ENCODE measurements around the gene TRPT1. TPM values are rescaled to one million over a fixed set of nuclear protein-coding genes. Genes with fewer than 3 reads are reported as not detected.

TRPT1 gene
- total and polyA plus RNA-seq, 2 of the 4 experiments (the other 2 are of a cell fraction): 63.2 to 81.9 TPM

- peaks cover 8% of the 10 kb centered on the region; the same call in 1 of the 2 replicates for H4K20me1 ChIP-seq (ENCODE audit: insufficient read depth, low read length)
- ChIA-PET CTCF (interaction anchor here (2.0 kb wide), 1 partner anchor 95 kb away, joined by 7 read pairs; no protein-coding TSS in a partner anchor), POLR2A (ENCODE audit: unreplicated experiment) (interaction anchor here (1.1 kb wide), 1 partner anchor 8 kb away, joined by 3 read pairs; no protein-coding TSS in a partner anchor)
- H2AFZ ChIP-seq (replicated peaks; ENCODE audit: low read length, poor library complexity): peak within 1 kb of the TSS; percentile 94
- TF ChIP-seq CTCF (conservative IDR thresholded peaks at IDR 0.05; ENCODE audit: low read depth, low read length): no peak
- no peak for TF ChIP-seq CEBPB (IDR thresholded peaks at IDR 0.05; ENCODE audit: low read depth, low read length)
- no peak for TF ChIP-seq ELK1 (IDR thresholded peaks at IDR 0.05; ENCODE audit: borderline replicate concordance, low read depth, low read length)
- no peak for TF ChIP-seq CHD1 (IDR thresholded peaks at IDR 0.05; ENCODE audit: low read depth, low read length)
- no peak for TF ChIP-seq MAFK (IDR thresholded peaks at IDR 0.05; ENCODE audit: low read depth, low read length)
- TF ChIP-seq MAZ (IDR thresholded peaks at IDR 0.05; ENCODE audit: borderline replicate concordance, low read depth, low read length): no peak
- TF ChIP-seq BHLHE40 (IDR thresholded peaks at IDR 0.05; ENCODE audit: low read depth, low read length): no peak
- no peak for TF ChIP-seq NFE2L2 (IDR thresholded peaks at IDR 0.05; ENCODE audit: low read depth, low read length)
- H4K91ac ChIP-seq (ENCODE audit: insufficient read depth, low read depth, low read length): peak within 1 kb of the TSS; percentile 94
- no TSS peak for BruUV-seq (replicated peaks)
- peaks cover 10% of the 10 kb centered on the region for H3K4me1 ChIP-seq (ENCODE audit: control insufficient read depth, insufficient read depth, low read length)
- H3K18ac ChIP-seq (ENCODE audit: low read depth, low read length): peak within 1 kb of the TSS; percentile 50; the same call in 1 of the 2 replicates
- ATAC-seq (ENCODE audit: low read depth) (no peak), DNase-seq (no peak)
- no peaks in the 10 kb centered on the region; the same call in 1 of the 2 replicates for H3K9me1 ChIP-seq (ENCODE audit: insufficient read depth, low read length)
- H3K27me3 ChIP-seq (ENCODE audit: control insufficient read depth, insufficient read depth, low read length): no peaks in the 10 kb centered on the region
- H3K27ac ChIP-seq (ENCODE audit: insufficient read depth, low read length): peak within 1 kb of the TSS; percentile 62
- no peaks in the 10 kb centered on the region for H3K9me3 ChIP-seq (ENCODE audit: control insufficient read depth, insufficient read depth, low read length)
- peak within 1 kb of the TSS; percentile 88 to 95; a peak in 3 of 4 replicates for H4K8ac ChIP-seq (ENCODE audit: low read depth in 2 of 2, low read length in 2 of 2)
- peak within 1 kb of the TSS; percentile 76 for H2AK5ac ChIP-seq (ENCODE audit: low read depth, low read length)
- peak within 1 kb of the TSS; percentile 92 for H4K5ac ChIP-seq (ENCODE audit: low read depth, low read length)
- H2BK5ac ChIP-seq (ENCODE audit: low read depth, low read length, poor library complexity, severe bottlenecking): peak within 1 kb of the TSS; percentile 91
- H2AK9ac ChIP-seq (replicated peaks; ENCODE audit: low read depth, low read length, poor library complexity): peak within 1 kb of the TSS; percentile 95
- peak within 1 kb of the TSS; percentile 5; the same call in 1 of the 2 replicates for H3K56ac ChIP-seq (ENCODE audit: extremely low read depth, insufficient read depth, low read length)
- H2BK20ac ChIP-seq (ENCODE audit: low read depth, low read length): 0 out of 2 replicates have a peak within 1 kb of the TSS, but pooled peaks have one; percentile 8
- no peak within 1 kb of the TSS for H3K4me3 ChIP-seq (ENCODE audit: insufficient read depth, low read depth, low read length)
- H3K23ac ChIP-seq (ENCODE audit: low read depth, low read length): peak within 1 kb of the TSS; percentile 46; the same call in 1 of the 2 replicates
- peak within 1 kb of the TSS; percentile 89 for H3K4ac ChIP-seq (ENCODE audit: low read depth, low read length)
- H3K14ac ChIP-seq (replicated peaks; ENCODE audit: low read depth, low read length): peak within 1 kb of the TSS; percentile 61
- H3K79me1 ChIP-seq (ENCODE audit: low read depth in 1 of 2, low read length in 2 of 2): peaks cover 0 to 33% of the 10 kb centered on the region in 2 experiments; a peak in 3 of 4 replicates
- peak within 1 kb of the TSS; percentile 72 for H2BK120ac ChIP-seq (ENCODE audit: low read depth, low read length)
- in situ Hi-C loops (cut with MboI; ENCODE audit: low sequenced_read_pairs): no loop called here
- H3K4me2 ChIP-seq (ENCODE audit: low read depth, low read length): no peak within 1 kb of the TSS
- dilution Hi-C loops (cut with HindIII; ENCODE audit: low sequenced_read_pairs, unreplicated experiment): no loop called here
- intact Hi-C loops (cut with micrococcal nuclease): loop anchor here (10.0 kb wide), 1 partner anchor 448 kb away; no protein-coding TSS in a partner anchor
- H3K36me3 ChIP-seq (ENCODE audit: control insufficient read depth, insufficient read depth, low read length): peaks cover 39% of the 10 kb centered on the region
- WGBS, 2 experiments (ENCODE audit: extremely low coverage in 2 of 2, insufficient read length in 1 of 2): 100% methylated on average over 1 of the region's 27 CpGs; no CpG with 5 or more reads in 1 of the 2 experiments
- no peak within 1 kb of the TSS; the same call in 1 of the 2 replicates for H3K9ac ChIP-seq (ENCODE audit: low read depth, low read length)
- H2BK15ac ChIP-seq (ENCODE audit: low read depth, low read length): peak within 1 kb of the TSS; percentile 15; the same call in 1 of the 3 replicates
Measured at GRCh38 chr11:64206457-64207255, 19.3 kb downstream of the TRPT1 start, which contains the start of gene FERMT3. FERMT3 (plus strand) TSS chr11:64206721; CDS start chr11:64207365, 644 bp downstream.

All from IMR-90 (cell line).